HL-60 (cell line): Measurements from ENCODE around the gene MPRIP.
"Not testable (repeated sequence)": the region's sequence is repeated elsewhere in the genome, so short reads cannot be mapped to it uniquely, and the experiment has no call there.

ENCODE experiments used
- DNase-seq, 2 experiments: peaks; one replicate each; pipeline ENCODE4 v3.0.0-alpha.2; 2010 to 2020; ENCODE audit warnings: low read depth in 1 of 2, low spot score in 1 of 2
- H3K27ac ChIP-seq: fragments of 250-450 bp; sonication (Bioruptor Pico); replicated peaks from 2 replicates; pipeline ENCODE4 v1.5.1; 2020; ENCODE audit warnings: mild to moderate bottlenecking, moderate library complexity
- H3K27me3 ChIP-seq: fragments of 250-450 bp; sonication (Bioruptor Pico); 2 replicates; pipeline ENCODE4 v1.5.1; 2021; ENCODE audit warnings: mild to moderate bottlenecking, moderate library complexity; ENCODE audit not compliant: insufficient read depth, poor library complexity, severe bottlenecking
- H3K4me3 ChIP-seq: replicated peaks from 2 replicates; pipeline ENCODE4 v1.5.1; 2011; ENCODE audit warnings: mild to moderate bottlenecking, control low read depth, low read length; ENCODE audit not compliant: insufficient read depth
- GABPA ChIP-seq: IDR thresholded peaks from 2 replicates; pipeline ENCODE4 v1.6.1; 2012; ENCODE audit warnings: low read depth
- POLR2AphosphoS5 ChIP-seq: IDR thresholded peaks from 2 replicates; pipeline ENCODE4 v1.6.1; 2012; ENCODE audit warnings: low read depth
- SPI1 ChIP-seq: IDR thresholded peaks from 2 replicates; pipeline ENCODE4 v1.6.1; 2012; ENCODE audit warnings: low read depth, mild to moderate bottlenecking, borderline replicate concordance
- TF ChIP-seq, protein P1 (sequence below): IDR thresholded peaks from 2 replicates; pipeline ENCODE4 v1.6.1; 2012; ENCODE audit warnings: low read depth; ENCODE audit not compliant: insufficient replicate concordance
- TF ChIP-seq, protein P2 (sequence below): IDR thresholded peaks from one replicate; pipeline ENCODE4 v1.5.1; 2011; ENCODE audit warnings: low read length, control low read depth, inconsistent platforms; ENCODE audit not compliant: insufficient read depth

Gene MPRIP

DNA sequence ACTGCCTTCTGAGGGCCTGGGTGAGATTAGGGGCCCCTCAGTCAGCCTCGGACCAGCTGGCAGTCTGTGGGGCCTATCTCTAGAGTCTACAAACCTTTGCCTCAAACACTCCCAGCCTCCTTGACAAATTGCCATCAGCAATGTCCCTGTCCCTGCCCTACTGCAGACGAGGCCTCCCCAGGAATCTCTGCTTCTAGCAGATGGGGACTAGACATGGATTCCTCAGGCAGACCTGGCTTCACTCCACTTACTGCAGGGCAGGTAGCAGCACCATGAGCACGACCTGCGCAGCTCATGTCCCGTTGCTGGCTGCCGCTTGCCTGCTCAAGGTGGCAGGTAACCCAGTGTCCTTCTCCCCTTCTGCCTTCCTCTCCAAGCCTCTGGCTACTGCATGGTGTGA, 114.8 kb downstream of the MPRIP start:
- DNase-seq: no peak
- Histone ChIP-seq H3K4me3 (no peak overlapping the region), H3K27ac (no peak overlapping the region), H3K27me3 (no peaks in the 10 kb centered on the region)
- TF ChIP-seq, protein P1, sequence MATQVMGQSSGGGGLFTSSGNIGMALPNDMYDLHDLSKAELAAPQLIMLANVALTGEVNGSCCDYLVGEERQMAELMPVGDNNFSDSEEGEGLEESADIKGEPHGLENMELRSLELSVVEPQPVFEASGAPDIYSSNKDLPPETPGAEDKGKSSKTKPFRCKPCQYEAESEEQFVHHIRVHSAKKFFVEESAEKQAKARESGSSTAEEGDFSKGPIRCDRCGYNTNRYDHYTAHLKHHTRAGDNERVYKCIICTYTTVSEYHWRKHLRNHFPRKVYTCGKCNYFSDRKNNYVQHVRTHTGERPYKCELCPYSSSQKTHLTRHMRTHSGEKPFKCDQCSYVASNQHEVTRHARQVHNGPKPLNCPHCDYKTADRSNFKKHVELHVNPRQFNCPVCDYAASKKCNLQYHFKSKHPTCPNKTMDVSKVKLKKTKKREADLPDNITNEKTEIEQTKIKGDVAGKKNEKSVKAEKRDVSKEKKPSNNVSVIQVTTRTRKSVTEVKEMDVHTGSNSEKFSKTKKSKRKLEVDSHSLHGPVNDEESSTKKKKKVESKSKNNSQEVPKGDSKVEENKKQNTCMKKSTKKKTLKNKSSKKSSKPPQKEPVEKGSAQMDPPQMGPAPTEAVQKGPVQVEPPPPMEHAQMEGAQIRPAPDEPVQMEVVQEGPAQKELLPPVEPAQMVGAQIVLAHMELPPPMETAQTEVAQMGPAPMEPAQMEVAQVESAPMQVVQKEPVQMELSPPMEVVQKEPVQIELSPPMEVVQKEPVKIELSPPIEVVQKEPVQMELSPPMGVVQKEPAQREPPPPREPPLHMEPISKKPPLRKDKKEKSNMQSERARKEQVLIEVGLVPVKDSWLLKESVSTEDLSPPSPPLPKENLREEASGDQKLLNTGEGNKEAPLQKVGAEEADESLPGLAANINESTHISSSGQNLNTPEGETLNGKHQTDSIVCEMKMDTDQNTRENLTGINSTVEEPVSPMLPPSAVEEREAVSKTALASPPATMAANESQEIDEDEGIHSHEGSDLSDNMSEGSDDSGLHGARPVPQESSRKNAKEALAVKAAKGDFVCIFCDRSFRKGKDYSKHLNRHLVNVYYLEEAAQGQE: no peak
- no peak for TF ChIP-seq POLR2AphosphoS5
- no peak for TF ChIP-seq GABPA
- TF ChIP-seq, protein P2, sequence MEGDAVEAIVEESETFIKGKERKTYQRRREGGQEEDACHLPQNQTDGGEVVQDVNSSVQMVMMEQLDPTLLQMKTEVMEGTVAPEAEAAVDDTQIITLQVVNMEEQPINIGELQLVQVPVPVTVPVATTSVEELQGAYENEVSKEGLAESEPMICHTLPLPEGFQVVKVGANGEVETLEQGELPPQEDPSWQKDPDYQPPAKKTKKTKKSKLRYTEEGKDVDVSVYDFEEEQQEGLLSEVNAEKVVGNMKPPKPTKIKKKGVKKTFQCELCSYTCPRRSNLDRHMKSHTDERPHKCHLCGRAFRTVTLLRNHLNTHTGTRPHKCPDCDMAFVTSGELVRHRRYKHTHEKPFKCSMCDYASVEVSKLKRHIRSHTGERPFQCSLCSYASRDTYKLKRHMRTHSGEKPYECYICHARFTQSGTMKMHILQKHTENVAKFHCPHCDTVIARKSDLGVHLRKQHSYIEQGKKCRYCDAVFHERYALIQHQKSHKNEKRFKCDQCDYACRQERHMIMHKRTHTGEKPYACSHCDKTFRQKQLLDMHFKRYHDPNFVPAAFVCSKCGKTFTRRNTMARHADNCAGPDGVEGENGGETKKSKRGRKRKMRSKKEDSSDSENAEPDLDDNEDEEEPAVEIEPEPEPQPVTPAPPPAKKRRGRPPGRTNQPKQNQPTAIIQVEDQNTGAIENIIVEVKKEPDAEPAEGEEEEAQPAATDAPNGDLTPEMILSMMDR: no peak
- no peak for TF ChIP-seq SPI1

DNA sequence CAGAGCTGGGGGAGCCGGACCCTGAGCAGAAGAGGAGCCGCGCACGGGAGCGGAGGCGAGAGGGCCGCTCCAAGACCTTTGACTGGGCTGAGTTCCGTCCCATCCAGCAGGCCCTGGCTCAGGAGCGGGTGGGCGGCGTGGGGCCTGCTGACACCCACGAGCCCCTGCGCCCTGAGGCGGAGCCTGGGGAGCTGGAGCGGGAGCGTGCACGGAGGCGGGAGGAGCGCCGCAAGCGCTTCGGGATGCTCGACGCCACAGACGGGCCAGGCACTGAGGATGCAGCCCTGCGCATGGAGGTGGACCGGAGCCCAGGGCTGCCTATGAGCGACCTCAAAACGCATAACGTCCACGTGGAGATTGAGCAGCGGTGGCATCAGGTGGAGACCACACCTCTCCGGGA, 116.2 kb downstream of the MPRIP start:
- not testable (repeated sequence) for H3K27me3 ChIP-seq, H3K4me3 ChIP-seq, DNase-seq, H3K27ac ChIP-seq

DNA sequence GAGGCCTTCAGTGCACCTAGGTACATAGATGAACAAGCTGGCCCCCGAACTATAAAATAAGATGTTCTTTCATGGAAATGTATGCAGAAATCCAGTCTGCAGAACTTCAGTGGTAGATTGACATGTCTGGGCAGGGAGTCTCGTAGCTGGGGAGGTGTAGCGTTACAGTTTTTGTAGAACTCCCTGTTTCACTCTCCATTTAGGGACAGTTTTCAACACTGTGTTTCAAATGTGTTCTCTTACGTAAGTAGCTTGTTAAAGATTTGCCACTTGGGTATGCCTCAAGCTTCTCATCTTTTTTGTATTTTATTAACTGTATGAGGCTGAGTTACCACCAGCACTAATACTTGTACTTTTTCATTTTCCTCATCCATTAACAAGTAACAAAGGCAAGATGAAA, 117.3 kb downstream of the MPRIP start:
- DNase-seq: no peak
- Histone ChIP-seq H3K27ac (no peak overlapping the region), H3K4me3 (no peak overlapping the region), H3K27me3 (no peaks in the 10 kb centered on the region)
- TF ChIP-seq, protein P1: no peak
- no peak for TF ChIP-seq SPI1
- no peak for TF ChIP-seq GABPA
- TF ChIP-seq, protein P2: no peak
- TF ChIP-seq POLR2AphosphoS5: no peak

DNA sequence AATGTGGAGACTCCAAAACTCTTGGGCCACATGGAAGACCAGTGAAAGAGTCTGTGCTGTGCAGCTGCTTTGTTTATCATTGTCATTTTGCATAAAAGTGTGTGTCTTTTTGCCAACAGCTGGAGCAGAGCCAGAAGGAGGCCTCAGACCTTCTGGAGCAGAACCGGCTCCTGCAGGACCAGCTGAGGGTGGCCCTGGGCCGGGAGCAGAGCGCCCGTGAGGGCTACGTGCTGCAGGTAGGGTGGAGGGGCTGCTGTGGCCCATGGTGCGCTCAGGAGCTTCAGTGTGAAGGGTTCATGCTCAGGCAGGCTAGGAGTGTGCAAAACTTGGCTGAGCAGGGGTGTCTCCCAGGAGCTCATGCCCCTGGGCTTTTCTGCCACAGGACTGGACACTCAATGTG, 118.9 kb downstream of the MPRIP start:
- TF ChIP-seq, protein P2: no peak
- TF ChIP-seq POLR2AphosphoS5 (no peak), SPI1 (no peak), GABPA (no peak)
- TF ChIP-seq, protein P1: no peak
- Histone ChIP-seq H3K4me3 (no peak overlapping the region), H3K27ac (no peak overlapping the region), H3K27me3 (no peaks in the 10 kb centered on the region)
- DNase-seq: no peak
